Left lung (tissue), 10 donors: ENCODE measurements around the gene CEP89. TPM values are rescaled to one million over a fixed set of nuclear protein-coding genes. Genes with fewer than 3 reads are reported as not detected.
A peak's percentile ranks its signal among the peaks of the same experiment; 100 is the strongest.

Experiments
- ATAC-seq: fragments of 200-7000 bp; cut with Tn5 transposase; one replicate; pipeline ENCODE4 v1.9.1; 2020; ENCODE audit warnings: moderate library complexity
- DNase-seq, 4 donors: peaks; one replicate each; pipeline ENCODE4 v3.0.0-alpha.2; 2013 to 2020
- H3K27ac ChIP-seq, 2 donors: fragments of 200-600 bp; sonication (generic) in 1 of 2; one replicate each; pipeline versions ENCODE4 v1.5.0 to v1.8.0; 2020 to 2021
- H3K27me3 ChIP-seq, 2 donors: fragments of 200-600 bp; sonication (generic) in 1 of 2; one replicate each; pipeline versions ENCODE4 v1.5.0 to v1.8.0; 2020 to 2021
- H3K36me3 ChIP-seq, 2 donors: fragments of 200-600 bp; sonication (generic) in 1 of 2; one replicate each; pipeline versions ENCODE4 v1.5.0 to v1.8.0; 2020 to 2021
- H3K4me1 ChIP-seq, 2 donors: fragments of 200-600 bp; one replicate each; pipeline ENCODE4 v1.8.0; 2021
- H3K4me3 ChIP-seq, 2 donors: fragments of 200-600 bp; sonication (generic) in 1 of 2; one replicate each; pipeline versions ENCODE4 v1.5.0 to v1.8.0; 2020 to 2021; ENCODE audit warnings: mild to moderate bottlenecking in 1 of 2
- H3K9me3 ChIP-seq, 2 donors: fragments of 200-600 bp; sonication (generic) in 1 of 2; one replicate each; pipeline versions ENCODE4 v1.5.0 to v1.8.0; 2020 to 2021
- intact Hi-C, 2 donors: fragments of 100-400 bp; cut with DNase I; formaldehyde crosslinking; loops; one replicate each; pipeline versions ENCODE4 v1.11.2 to v1.14.2; 2022
- polyA plus RNA-seq, 6 donors: library from polyadenylated mRNA; unstranded; fragments of 120-200 nt; gene quantifications; one replicate each; pipeline ENCODE4 v1.2.1, GENCODE V29; 2013; ENCODE audit not compliant: insufficient read length in 6 of 6
- total RNA-seq, 2 donors: library from RNA; stranded (reverse); fragmentation: NEBNext Ultra II Directional; extraction: Animal tissue kit (Norgen Biotek cat#: 25700); gene quantifications; one replicate each; pipeline ENCODE4 v1.2.1, GENCODE V29; 2021
- TF ChIP-seq, protein P1 (sequence below), 2 donors: fragments of 200-600 bp; sonication (generic) in 1 of 2; IDR thresholded peaks; one replicate each; pipeline versions ENCODE4 v1.5.0 to v1.8.0; 2021; ENCODE audit warnings: antibody characterized with exemption in 2 of 2
- donor health status: DM: no; HTN: yes; CAD: no.
- donor health status: DM: no; HTN: no; CAD: no.

CEP89 gene
- total and polyA plus RNA-seq, 8 donors = 19.1 to 37.9 (median 32.3) TPM

GRCh38 chr19:32921624-32922023 is 50.1 kb downstream of the CEP89 start:
- Histone ChIP-seq H3K27ac (no peak overlapping the region), H3K36me3 (peaks cover 0 to 70% of the 10 kb centered on the region in 2 donors), H3K27me3 (no peaks in the 10 kb centered on the region), H3K9me3 (no peaks in the 10 kb centered on the region), H3K4me3 (no peak overlapping the region), H3K4me1 (no peaks in the 10 kb centered on the region)
- intact Hi-C loops = no loop called here
- no peak for DNase-seq
- TF ChIP-seq, protein P1, sequence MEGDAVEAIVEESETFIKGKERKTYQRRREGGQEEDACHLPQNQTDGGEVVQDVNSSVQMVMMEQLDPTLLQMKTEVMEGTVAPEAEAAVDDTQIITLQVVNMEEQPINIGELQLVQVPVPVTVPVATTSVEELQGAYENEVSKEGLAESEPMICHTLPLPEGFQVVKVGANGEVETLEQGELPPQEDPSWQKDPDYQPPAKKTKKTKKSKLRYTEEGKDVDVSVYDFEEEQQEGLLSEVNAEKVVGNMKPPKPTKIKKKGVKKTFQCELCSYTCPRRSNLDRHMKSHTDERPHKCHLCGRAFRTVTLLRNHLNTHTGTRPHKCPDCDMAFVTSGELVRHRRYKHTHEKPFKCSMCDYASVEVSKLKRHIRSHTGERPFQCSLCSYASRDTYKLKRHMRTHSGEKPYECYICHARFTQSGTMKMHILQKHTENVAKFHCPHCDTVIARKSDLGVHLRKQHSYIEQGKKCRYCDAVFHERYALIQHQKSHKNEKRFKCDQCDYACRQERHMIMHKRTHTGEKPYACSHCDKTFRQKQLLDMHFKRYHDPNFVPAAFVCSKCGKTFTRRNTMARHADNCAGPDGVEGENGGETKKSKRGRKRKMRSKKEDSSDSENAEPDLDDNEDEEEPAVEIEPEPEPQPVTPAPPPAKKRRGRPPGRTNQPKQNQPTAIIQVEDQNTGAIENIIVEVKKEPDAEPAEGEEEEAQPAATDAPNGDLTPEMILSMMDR (IDR thresholded peaks at IDR 0.05) = no peak
- no peak for ATAC-seq

DNA sequence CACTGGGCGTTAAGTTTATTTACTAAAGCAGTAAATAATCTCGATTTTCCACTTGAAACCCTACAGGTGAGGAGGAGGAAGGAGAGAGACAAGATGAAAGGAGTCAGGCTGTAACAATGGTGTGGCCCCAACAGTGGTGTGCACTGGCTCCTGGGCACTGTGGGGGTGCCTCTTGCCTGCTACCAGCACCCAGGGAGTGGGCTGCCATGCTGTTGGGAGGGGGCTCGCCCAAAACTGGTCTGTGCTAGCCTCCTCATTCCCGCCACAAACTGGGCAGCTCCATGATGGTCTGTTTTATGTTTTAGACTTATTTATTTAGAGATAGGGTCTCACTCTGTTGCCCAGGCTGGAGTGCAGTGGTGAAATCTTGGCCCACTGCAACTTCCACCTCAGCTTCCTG is 52.4 kb downstream of the CEP89 start:
- Histone ChIP-seq H3K36me3 (peaks cover 0 to 67% of the 10 kb centered on the region in 2 donors), H3K4me3 (no peak overlapping the region), H3K9me3 (no peaks in the 10 kb centered on the region), H3K27me3 (no peaks in the 10 kb centered on the region), H3K27ac (no peak overlapping the region), H3K4me1 (no peaks in the 10 kb centered on the region)
- intact Hi-C loops = no loop called here
- no peak for ATAC-seq
- TF ChIP-seq, protein P1 (IDR thresholded peaks at IDR 0.05) = no peak
- no peak for DNase-seq

GRCh38 chr19:32917616-32917996 is 54.2 kb downstream of the CEP89 start:
- TF ChIP-seq, protein P1 (IDR thresholded peaks at IDR 0.05) = no peak
- ATAC-seq = no peak
- Histone ChIP-seq H3K27me3 (no peaks in the 10 kb centered on the region), H3K4me3 (no peak overlapping the region), H3K4me1 (no peaks in the 10 kb centered on the region), H3K27ac (no peak overlapping the region), H3K9me3 (no peaks in the 10 kb centered on the region), H3K36me3 (peaks cover 0 to 62% of the 10 kb centered on the region in 2 donors)
- intact Hi-C loops = no loop called here
- no peak for DNase-seq

GRCh38 chr19:32916969-32917615 is 54.7 kb downstream of the CEP89 start:
- H3K27me3 ChIP-seq = no peaks in the 10 kb centered on the region
- intact Hi-C loops = no loop called here
- TF ChIP-seq, protein P1 (IDR thresholded peaks at IDR 0.05) = no peak
- DNase-seq (no peak), ATAC-seq (no peak)
- no peak overlapping the region for H3K4me3 ChIP-seq
- H3K9me3 ChIP-seq = no peaks in the 10 kb centered on the region
- peaks cover 0 to 57% of the 10 kb centered on the region in 2 donors for H3K36me3 ChIP-seq
- H3K4me1 ChIP-seq = peaks cover 0 to 4% of the 10 kb centered on the region in 2 donors
- H3K27ac ChIP-seq = no peak overlapping the region

DNA sequence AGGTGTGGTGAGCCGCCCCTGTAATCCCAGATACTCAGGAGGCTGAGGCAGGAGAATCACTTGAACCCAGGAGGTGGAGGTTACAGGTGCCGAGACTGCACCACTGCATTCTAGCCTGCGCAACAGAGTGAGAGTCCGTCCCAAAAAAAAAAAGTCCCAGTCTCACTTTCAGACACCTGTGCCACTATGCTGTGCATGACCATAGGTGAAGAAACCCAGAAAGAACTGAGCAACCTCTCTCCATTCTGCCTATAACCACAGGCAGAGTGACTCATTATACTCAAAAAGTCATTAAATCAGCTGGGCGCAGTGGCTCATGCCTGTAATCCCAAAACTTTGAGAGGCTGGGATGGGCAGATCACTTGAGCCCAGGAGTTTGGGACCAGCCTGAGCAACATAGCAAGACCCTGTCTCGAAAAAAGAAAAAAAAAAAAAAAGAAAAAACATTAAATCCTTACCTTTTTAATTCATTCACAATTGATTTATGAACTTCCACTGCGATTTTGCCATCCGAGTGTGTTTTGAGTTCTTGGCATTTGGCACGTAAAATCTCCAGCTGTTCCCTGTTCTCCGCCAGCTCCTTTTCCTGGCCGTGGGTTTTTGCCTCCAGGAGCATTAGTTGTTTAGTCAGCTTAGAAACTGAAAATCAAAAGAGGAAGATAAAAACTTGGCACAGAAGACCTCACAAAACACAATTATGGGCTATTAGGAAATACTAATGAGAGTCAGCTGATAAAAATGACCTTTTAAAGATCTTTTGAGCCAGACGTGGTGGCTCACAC is 56.7 kb downstream of the CEP89 start:
- no peak for ATAC-seq
- peak in 2 of 4 donors; percentile 1 to 19 for DNase-seq
- intact Hi-C loops = no loop called here
- H3K36me3 ChIP-seq = peaks cover 0 to 44% of the 10 kb centered on the region in 2 donors
- H3K27me3 ChIP-seq = no peaks in the 10 kb centered on the region
- no peaks in the 10 kb centered on the region for H3K9me3 ChIP-seq
- H3K4me3 ChIP-seq = no peak overlapping the region
- TF ChIP-seq, protein P1 (IDR thresholded peaks at IDR 0.05) = no peak
- no peak overlapping the region for H3K27ac ChIP-seq
- peaks cover 0 to 4% of the 10 kb centered on the region in 2 donors for H3K4me1 ChIP-seq
